Measurements from ENCODE around the gene KNSTRN.

KNSTRN gene

GRCh38 chr15:40345225-40345866 lies 37.2 kb upstream of the KNSTRN start:
- DNase-seq (ENCODE audit: extremely low spot score, insufficient read length, low read depth) (no peak), FAIRE-seq (no peak)

GRCh38 chr15:40345867-40346578 lies 36.5 kb upstream of the KNSTRN start:
- FAIRE-seq (no peak), DNase-seq (ENCODE audit: extremely low spot score, insufficient read length, low read depth) (no peak)

GRCh38 chr15:40346579-40347558 lies 35.7 kb upstream of the KNSTRN start:
- FAIRE-seq (no peak), DNase-seq (ENCODE audit: extremely low spot score, insufficient read length, low read depth) (no peak)

- FAIRE-seq (no peak), DNase-seq (ENCODE audit: extremely low spot score, insufficient read length, low read depth) (no peak)
These were observed 34.7 kb upstream of the KNSTRN start for GRCh38 chr15:40347559-40348473.

- FAIRE-seq: no peak
These were observed 34.0 kb upstream of the KNSTRN start for GRCh38 chr15:40348474-40348870.

GRCh38 chr15:40349163-40349562 lies 33.4 kb upstream of the KNSTRN start:
- DNase-seq (ENCODE audit: extremely low spot score, insufficient read length, low read depth) (no peak), FAIRE-seq (no peak)

More at GRCh38 chr15:40348474-40348870, 34.0 kb upstream of the KNSTRN start:
- no peak for DNase-seq (ENCODE audit: extremely low spot score, insufficient read length, low read depth)

GRCh38 chr15:40352281-40352901 lies 30.1 kb upstream of the KNSTRN start:
- DNase-seq (ENCODE audit: extremely low spot score, insufficient read length, low read depth) (no peak), FAIRE-seq (no peak)

- DNase-seq (ENCODE audit: extremely low spot score, insufficient read length, low read depth) (no peak), FAIRE-seq (no peak)
These were observed 28.8 kb upstream of the KNSTRN start for GRCh38 chr15:40353697-40354096.

GRCh38 chr15:40354408-40355171 lies 27.9 kb upstream of the KNSTRN start:
- FAIRE-seq (no peak), DNase-seq (ENCODE audit: extremely low spot score, insufficient read length, low read depth) (no peak)

GRCh38 chr15:40355976-40356585 lies 26.4 kb upstream of the KNSTRN start:
- DNase-seq (ENCODE audit: extremely low spot score, insufficient read length, low read depth) (no peak), FAIRE-seq (no peak)

- no peak for FAIRE-seq
- DNase-seq (ENCODE audit: extremely low spot score, insufficient read length, low read depth): no peak
These were observed 25.3 kb upstream of the KNSTRN start for GRCh38 chr15:40357246-40357645.

- FAIRE-seq: peak; percentile 74
- peak; percentile 98 for DNase-seq (ENCODE audit: extremely low spot score, insufficient read length, low read depth)
These were observed 24.6 kb upstream of the KNSTRN start, which contains the start of gene DISP2 for GRCh38 chr15:40357723-40358470. Gene DISP2, plus strand, starts transcription at chr15:40358219. Its CDS starts 103 bp downstream, at chr15:40358322.

- no peak for DNase-seq (ENCODE audit: extremely low spot score, insufficient read length, low read depth)
- no peak for FAIRE-seq
These were observed 23.8 kb upstream of the KNSTRN start for GRCh38 chr15:40358471-40359353.

- FAIRE-seq (no peak), DNase-seq (ENCODE audit: extremely low spot score, insufficient read length, low read depth) (no peak)
These were observed 22.5 kb upstream of the KNSTRN start for GRCh38 chr15:40360015-40360414.

- DNase-seq (ENCODE audit: extremely low spot score, insufficient read length, low read depth) (no peak), FAIRE-seq (no peak)
These were observed 20.9 kb upstream of the KNSTRN start for GRCh38 chr15:40361640-40362039.

- FAIRE-seq (no peak), DNase-seq (ENCODE audit: extremely low spot score, insufficient read length, low read depth) (no peak)
These were observed 18.9 kb upstream of the KNSTRN start for GRCh38 chr15:40363611-40364010.

Measured in GM18507 (cell line).